ENCODE measurements around the gene KDM7A.

DNA sequence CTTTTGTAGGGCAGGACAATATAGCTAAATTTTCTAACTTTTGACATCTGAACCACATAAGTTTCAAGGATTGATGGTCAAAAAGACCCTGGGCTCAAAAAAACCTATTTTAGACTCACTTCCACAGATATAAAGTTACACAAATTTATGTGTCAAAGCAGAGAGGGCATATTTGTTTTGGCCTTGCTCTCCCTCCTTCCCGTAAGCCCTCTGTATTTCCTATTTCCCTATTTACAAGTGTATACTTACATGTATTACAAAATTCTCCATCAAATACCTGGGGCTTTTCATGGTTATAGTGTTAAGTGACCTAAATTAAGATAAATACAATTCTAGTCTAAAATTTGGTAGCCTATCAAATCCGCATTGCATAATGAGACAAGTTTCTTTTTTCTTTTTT lies 2.6 kb downstream of the KDM7A start:
- TF ChIP-seq, protein P1, sequence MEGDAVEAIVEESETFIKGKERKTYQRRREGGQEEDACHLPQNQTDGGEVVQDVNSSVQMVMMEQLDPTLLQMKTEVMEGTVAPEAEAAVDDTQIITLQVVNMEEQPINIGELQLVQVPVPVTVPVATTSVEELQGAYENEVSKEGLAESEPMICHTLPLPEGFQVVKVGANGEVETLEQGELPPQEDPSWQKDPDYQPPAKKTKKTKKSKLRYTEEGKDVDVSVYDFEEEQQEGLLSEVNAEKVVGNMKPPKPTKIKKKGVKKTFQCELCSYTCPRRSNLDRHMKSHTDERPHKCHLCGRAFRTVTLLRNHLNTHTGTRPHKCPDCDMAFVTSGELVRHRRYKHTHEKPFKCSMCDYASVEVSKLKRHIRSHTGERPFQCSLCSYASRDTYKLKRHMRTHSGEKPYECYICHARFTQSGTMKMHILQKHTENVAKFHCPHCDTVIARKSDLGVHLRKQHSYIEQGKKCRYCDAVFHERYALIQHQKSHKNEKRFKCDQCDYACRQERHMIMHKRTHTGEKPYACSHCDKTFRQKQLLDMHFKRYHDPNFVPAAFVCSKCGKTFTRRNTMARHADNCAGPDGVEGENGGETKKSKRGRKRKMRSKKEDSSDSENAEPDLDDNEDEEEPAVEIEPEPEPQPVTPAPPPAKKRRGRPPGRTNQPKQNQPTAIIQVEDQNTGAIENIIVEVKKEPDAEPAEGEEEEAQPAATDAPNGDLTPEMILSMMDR (IDR thresholded peaks at IDR 0.05; ENCODE audit: insufficient read depth, low read length) = no peak
- TF ChIP-seq POLR2AphosphoS5 (IDR thresholded peaks at IDR 0.05; ENCODE audit: low read depth) = no peak
